ENCODE measurements around the gene VPS52. TPM values are rescaled to one million over a fixed set of nuclear protein-coding genes. Genes with fewer than 3 reads are reported as not detected.

The VPS52 gene
- total and polyA plus RNA-seq, 9 of the 15 experiments (the other 6 are each of a cell fraction or from before 2014, with no cell fraction given), result 24.4 to 103 (median 40.2) TPM

GRCh38 chr6:33314515-33314942 is 42.9 kb upstream of the VPS52 start (continued):
- TF ChIP-seq CHAMP1 (IDR thresholded peaks at IDR 0.05) (no peak), E2F1 (CRISPR knock-in tag; IDR thresholded peaks at IDR 0.05) (0 out of 2 replicates have a peak, but pooled peaks have one; percentile 39), PHB2 (IDR thresholded peaks at IDR 0.05; ENCODE audit: low read depth) (no peak), SAFB (IDR thresholded peaks at IDR 0.05; ENCODE audit: borderline replicate concordance, low read depth, low read length) (no peak), ZNF431 (CRISPR knock-in tag; IDR thresholded peaks at IDR 0.05) (no peak), SLC30A9 (CRISPR knock-in tag; IDR thresholded peaks at IDR 0.05) (no peak), DDX20 (tag; IDR thresholded peaks at IDR 0.05; ENCODE audit: low read depth) (no peak), ZBTB7A (IDR thresholded peaks at IDR 0.05; ENCODE audit: borderline replicate concordance, control insufficient read depth, low read depth, low read length) (0 out of 2 replicates have a peak, but pooled peaks have one; percentile 42), MAFG (tag; conservative IDR thresholded peaks at IDR 0.05) (no peak), NFATC3 (IDR thresholded peaks at IDR 0.05) (no peak), ZFP36 (IDR thresholded peaks at IDR 0.05; ENCODE audit: low read depth, low read length, partially characterized antibody) (no peak), NR0B1 (IDR thresholded peaks at IDR 0.05; ENCODE audit: partially characterized antibody) (no peak), EP400 (IDR thresholded peaks at IDR 0.05) (no peak; the same call in 1 of the 2 replicates), ZNF23 (CRISPR knock-in tag; IDR thresholded peaks at IDR 0.05) (no peak), ZKSCAN8 (CRISPR knock-in tag; IDR thresholded peaks at IDR 0.05) (no peak), TOE1 (IDR thresholded peaks at IDR 0.05; ENCODE audit: borderline replicate concordance) (0 out of 2 replicates have a peak, but pooled peaks have one; percentile 41), TOE1 (CRISPR knock-in tag; IDR thresholded peaks at IDR 0.05; ENCODE audit: borderline replicate concordance, low read depth) (no peak), MTF1 (CRISPR knock-in tag; IDR thresholded peaks at IDR 0.05; ENCODE audit: borderline replicate concordance) (no peak), ZNF212 (CRISPR knock-in tag; IDR thresholded peaks at IDR 0.05) (no peak), PATZ1 (CRISPR knock-in tag; IDR thresholded peaks at IDR 0.05; ENCODE audit: borderline replicate concordance) (0 out of 2 replicates have a peak, but pooled peaks have one; percentile 64), CHCHD3 (CRISPR knock-in tag; IDR thresholded peaks at IDR 0.05) (no peak)
